NOMO-1 treated with dmso at 0.1 percent for 144 hours (cell line): ENCODE results near the gene RRP12.
A peak's percentile ranks its signal among the peaks of the same experiment; 100 is the strongest.
"Not testable (repeated sequence)": the region's sequence is repeated elsewhere in the genome, so short reads cannot be mapped to it uniquely, and the experiment has no call there.

ENCODE experiments used
- DNase-seq: peaks from one replicate; lab custom pipeline; 2025; ENCODE audit not compliant: unreplicated experiment; lab: John Stamatoyannopoulos, UW

RRP12 gene, protein sequence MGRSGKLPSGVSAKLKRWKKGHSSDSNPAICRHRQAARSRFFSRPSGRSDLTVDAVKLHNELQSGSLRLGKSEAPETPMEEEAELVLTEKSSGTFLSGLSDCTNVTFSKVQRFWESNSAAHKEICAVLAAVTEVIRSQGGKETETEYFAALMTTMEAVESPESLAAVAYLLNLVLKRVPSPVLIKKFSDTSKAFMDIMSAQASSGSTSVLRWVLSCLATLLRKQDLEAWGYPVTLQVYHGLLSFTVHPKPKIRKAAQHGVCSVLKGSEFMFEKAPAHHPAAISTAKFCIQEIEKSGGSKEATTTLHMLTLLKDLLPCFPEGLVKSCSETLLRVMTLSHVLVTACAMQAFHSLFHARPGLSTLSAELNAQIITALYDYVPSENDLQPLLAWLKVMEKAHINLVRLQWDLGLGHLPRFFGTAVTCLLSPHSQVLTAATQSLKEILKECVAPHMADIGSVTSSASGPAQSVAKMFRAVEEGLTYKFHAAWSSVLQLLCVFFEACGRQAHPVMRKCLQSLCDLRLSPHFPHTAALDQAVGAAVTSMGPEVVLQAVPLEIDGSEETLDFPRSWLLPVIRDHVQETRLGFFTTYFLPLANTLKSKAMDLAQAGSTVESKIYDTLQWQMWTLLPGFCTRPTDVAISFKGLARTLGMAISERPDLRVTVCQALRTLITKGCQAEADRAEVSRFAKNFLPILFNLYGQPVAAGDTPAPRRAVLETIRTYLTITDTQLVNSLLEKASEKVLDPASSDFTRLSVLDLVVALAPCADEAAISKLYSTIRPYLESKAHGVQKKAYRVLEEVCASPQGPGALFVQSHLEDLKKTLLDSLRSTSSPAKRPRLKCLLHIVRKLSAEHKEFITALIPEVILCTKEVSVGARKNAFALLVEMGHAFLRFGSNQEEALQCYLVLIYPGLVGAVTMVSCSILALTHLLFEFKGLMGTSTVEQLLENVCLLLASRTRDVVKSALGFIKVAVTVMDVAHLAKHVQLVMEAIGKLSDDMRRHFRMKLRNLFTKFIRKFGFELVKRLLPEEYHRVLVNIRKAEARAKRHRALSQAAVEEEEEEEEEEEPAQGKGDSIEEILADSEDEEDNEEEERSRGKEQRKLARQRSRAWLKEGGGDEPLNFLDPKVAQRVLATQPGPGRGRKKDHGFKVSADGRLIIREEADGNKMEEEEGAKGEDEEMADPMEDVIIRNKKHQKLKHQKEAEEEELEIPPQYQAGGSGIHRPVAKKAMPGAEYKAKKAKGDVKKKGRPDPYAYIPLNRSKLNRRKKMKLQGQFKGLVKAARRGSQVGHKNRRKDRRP (N-terminal part only)

GRCh38 chr10:97400665-97401454 is at the start of gene RRP12:
Gene RRP12 (minus strand): TSS chr10:97401340. CDS start chr10:97401231, 109 bp downstream.
- DNase-seq: peak; percentile 96

- DNase-seq: no peak
These were observed 49.7 kb upstream of the RRP12 start for GRCh38 chr10:97450828-97451227.

- DNase-seq: peak; percentile 95
These were observed 44.8 kb upstream of the RRP12 start, which contains the start of the genes EXOSC1 and ZDHHC16 for GRCh38 chr10:97445722-97446639. Gene EXOSC1 (minus strand): TSS chr10:97446006. CDS start chr10:97445985, 21 bp downstream. Gene ZDHHC16 (plus strand): TSS chr10:97446175. CDS start chr10:97451676, 5,501 bp downstream.

GRCh38 chr10:97445357-97445721 is 44.2 kb upstream of the RRP12 start:
- no peak for DNase-seq

DNA sequence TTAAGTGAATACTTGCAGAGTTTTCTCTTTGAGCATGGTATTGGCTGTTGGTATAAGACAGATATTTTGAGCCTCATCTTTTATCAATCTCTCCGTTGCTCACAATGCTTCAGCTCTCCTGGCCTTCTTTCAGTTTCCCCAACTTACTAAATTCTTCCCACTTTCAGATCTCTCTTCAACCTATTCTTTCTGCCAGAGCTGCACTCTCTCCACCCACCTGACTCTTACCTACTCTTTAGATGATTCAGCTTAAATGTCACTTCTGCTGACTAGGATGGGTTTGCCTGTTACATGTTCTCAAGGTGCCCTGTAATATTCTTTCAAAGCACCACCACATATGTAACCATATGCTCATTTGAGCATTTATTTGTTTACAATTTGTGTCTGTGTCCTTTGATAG is 43.1 kb upstream of the RRP12 start:
- DNase-seq: no peak

DNA sequence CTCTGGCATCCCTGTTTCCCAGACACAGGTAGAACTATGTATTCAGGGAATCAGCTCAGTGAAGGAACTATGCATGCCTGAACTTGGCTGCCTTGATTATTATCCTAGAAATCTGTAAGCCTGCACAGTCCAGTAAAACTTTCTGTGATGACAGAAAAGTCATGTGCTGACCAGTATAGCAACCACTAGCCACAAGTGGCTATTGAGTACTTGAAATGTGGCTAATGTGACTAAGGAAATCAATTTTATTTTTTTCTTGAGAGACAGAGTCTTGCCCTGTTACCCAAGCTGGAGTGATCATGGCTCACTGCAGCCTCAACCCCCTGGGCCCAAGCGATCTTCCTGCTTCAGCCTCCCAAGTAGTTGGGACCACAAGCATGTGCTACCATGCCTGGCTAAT is 41.1 kb upstream of the RRP12 start:
- no peak for DNase-seq

GRCh38 chr10:97435211-97435610 is 34.1 kb upstream of the RRP12 start:
- DNase-seq: no peak

DNA sequence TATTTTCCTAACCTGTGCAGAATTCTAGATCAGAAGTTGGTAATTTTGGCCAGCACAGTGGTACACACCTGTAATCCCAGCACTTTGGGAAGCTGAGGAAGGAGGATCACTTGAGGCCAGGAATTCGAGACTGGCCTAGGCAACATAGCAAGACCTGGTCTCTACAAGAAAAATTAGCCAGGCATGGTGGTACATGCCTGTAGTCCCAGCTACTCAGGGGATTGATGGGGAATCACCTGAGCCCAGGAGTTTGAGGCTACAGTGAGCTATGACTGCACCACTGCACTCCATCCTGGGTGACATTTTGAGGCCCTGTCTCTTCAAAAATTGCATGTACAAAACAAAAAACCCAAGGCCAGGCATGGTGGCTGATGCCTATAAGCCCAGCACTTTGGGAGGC is 33.4 kb upstream of the RRP12 start:
- DNase-seq: no peak

- no peak for DNase-seq
These were observed 32.9 kb upstream of the RRP12 start for GRCh38 chr10:97434055-97434454.

DNA sequence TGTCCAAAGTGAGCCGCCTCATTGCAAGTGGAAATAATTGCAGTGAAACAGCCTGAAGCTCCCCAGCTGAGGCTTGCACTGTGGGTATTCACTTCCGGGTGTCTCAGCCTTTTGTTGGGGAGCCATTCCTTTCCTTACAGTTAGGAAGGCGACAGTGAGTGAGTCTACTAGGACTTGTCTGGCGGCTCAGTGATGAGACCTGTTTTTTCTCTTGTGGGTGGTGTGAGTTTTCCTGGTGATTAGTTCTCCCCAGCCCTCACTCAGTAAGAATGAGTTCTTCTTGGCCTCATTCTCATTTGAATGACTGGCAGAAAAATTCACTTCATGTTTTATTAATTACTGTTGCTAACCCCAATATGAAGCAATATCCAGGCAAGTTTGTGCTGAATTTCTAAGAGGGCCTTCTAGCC is 27.4 kb upstream of the RRP12 start:
- no peak for DNase-seq

- no peak for DNase-seq
These were observed 26.5 kb upstream of the RRP12 start for GRCh38 chr10:97427571-97428179.

DNA sequence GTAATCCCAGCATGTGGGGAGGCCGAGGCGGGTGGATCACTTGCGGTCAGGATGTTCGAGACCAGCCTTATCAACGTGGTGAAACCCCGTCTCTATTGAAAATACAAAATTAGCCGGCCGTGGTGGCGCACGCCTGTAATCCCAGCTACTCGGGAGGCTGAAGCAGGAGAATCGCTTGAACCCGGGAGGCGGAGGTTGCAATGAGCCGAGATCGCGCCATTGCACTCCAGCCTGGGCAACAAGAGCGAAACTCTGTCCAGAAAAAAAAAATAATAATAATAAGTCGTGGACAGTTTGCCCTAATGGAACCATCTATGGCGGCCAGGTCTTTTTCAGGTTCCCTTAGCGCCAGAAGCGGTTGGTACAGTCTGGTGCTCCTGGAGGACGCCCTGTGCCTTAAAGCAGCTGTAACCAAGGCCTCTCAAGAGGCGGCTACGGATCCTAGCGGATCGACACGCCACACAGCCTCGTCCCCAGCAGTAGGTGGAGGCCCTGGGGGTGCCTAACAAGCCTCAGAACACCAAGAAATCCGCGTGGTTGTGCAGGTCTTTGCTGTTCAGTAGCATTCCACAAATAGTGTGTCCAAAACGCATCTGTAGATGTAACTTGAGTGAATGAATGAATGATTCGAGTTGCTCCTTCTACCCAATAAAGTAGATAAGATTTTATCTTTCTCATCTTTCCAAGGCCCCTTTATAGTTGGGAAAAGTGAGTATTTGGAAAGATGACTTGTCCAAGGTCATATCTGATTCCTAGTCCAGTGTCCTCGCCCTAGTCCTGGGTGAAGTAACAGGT is 25.8 kb upstream of the RRP12 start:
- DNase-seq: no peak

- peak; percentile 97 for DNase-seq
These were observed 25.0 kb upstream of the RRP12 start, which contains the start of gene PGAM1 for GRCh38 chr10:97425964-97426775. Gene PGAM1 (plus strand): TSS chr10:97426191. CDS start chr10:97426308, 117 bp downstream.

- DNase-seq: not testable (repeated sequence)
These were observed 22.6 kb upstream of the RRP12 start for GRCh38 chr10:97423757-97424098.

DNA sequence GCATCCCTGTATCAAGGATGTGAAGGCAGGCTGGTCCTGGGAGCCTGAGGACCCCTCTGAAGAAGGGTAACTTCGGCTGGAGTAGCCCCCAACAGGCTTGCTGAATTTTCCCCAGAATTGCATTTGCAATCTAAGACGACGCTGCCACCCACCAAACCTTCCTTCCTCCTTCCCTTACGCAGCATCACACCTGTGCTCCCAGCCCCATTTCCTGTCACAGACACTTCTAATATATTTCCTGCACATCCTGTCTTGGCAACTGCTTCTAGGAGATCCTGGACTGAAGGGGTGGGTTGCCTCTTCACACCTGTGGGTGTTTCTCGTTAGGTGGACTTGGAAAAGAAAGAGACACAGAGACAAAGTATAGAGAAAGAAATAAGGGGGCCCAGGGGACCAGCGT is 15.4 kb upstream of the RRP12 start:
- DNase-seq: no peak

DNA sequence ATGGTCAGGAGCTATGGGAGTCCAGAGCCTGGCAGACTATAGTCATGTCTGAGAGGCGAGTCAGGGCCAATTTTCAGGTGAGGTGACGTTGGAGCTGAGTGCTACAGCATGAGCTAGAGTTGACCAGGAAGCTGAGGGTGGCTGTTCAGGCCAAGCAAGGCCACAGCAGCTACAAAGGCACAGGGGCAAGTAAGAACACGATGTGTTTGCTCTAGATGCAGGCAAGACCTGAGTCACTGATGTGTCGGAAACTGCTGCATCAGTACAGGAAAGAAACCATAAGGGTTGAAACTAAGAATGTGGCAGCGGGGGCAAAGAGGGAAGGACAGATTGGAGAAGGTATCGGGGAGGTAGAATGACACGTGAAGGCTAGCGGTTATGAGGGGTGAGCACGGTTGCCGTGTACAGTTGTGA is 11.8 kb upstream of the RRP12 start:
- no peak for DNase-seq

DNA sequence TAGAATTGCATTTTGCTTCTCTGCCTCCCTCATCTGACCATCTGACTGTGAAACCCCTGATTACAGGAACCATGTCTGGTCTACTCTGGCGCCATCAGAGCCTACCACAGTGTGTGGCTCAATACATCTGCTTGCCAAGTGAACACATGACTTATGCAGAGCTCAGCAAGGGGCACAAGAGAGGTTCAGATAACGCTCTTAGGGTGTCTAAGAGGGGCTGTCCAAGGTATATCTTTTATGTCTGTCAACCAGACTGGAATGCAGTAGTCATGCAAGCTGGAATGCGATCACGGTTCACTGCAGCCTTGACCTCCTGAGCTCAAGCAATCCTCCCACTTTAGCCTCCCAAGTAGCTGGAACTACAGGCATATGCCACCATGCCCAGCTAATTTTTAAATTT is 10.3 kb upstream of the RRP12 start:
- no peak for DNase-seq
